ENCODE data around the gene PBX4.

DNA sequence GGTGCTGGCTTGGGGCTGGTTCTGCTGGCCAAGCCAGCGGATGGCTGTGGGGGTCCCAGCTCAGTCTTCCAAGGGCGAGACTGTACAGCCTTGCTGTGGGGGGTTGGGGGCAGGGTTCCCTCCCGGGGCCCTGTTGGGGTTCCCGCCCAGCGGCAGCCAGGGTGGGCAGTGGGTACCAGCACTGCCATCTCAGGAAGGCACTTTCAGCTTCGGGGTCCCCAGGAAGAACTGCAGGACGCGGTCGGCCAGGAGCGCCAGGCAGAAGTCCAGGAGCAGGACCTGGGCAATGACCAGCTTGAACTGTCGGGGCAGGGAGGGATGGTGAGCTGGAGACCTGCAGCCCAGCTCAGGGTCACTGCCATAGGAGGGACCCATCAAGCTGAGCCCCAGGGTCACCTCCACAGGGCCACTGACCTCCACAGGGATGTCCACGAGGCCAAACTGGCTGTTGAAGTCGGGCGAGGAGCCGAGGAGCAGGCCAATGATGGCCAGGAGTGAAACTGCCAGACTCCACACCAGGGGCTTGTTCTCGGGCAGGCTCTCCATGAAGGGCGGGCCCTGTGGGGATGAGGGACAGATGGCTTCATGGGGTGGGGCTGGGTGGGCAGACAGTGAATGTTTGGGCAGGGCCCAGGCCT lies 26.9 kb upstream of the PBX4 start:
- TF ChIP-seq CTCF (IDR thresholded peaks at IDR 0.05) (no peak), POLR2A (IDR thresholded peaks at IDR 0.05) (no peak)
